ENCODE results near the gene AHDC1. TPM values are rescaled to one million over a fixed set of nuclear protein-coding genes. Genes with fewer than 3 reads are reported as not detected.

Gene AHDC1, protein sequence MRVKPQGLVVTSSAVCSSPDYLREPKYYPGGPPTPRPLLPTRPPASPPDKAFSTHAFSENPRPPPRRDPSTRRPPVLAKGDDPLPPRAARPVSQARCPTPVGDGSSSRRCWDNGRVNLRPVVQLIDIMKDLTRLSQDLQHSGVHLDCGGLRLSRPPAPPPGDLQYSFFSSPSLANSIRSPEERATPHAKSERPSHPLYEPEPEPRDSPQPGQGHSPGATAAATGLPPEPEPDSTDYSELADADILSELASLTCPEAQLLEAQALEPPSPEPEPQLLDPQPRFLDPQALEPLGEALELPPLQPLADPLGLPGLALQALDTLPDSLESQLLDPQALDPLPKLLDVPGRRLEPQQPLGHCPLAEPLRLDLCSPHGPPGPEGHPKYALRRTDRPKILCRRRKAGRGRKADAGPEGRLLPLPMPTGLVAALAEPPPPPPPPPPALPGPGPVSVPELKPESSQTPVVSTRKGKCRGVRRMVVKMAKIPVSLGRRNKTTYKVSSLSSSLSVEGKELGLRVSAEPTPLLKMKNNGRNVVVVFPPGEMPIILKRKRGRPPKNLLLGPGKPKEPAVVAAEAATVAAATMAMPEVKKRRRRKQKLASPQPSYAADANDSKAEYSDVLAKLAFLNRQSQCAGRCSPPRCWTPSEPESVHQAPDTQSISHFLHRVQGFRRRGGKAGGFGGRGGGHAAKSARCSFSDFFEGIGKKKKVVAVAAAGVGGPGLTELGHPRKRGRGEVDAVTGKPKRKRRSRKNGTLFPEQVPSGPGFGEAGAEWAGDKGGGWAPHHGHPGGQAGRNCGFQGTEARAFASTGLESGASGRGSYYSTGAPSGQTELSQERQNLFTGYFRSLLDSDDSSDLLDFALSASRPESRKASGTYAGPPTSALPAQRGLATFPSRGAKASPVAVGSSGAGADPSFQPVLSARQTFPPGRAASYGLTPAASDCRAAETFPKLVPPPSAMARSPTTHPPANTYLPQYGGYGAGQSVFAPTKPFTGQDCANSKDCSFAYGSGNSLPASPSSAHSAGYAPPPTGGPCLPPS (N-terminal part only)
- 3.9 and 7.3 TPM in 2 replicates for total RNA-seq (ENCODE audit: low replicate concordance)

DNA sequence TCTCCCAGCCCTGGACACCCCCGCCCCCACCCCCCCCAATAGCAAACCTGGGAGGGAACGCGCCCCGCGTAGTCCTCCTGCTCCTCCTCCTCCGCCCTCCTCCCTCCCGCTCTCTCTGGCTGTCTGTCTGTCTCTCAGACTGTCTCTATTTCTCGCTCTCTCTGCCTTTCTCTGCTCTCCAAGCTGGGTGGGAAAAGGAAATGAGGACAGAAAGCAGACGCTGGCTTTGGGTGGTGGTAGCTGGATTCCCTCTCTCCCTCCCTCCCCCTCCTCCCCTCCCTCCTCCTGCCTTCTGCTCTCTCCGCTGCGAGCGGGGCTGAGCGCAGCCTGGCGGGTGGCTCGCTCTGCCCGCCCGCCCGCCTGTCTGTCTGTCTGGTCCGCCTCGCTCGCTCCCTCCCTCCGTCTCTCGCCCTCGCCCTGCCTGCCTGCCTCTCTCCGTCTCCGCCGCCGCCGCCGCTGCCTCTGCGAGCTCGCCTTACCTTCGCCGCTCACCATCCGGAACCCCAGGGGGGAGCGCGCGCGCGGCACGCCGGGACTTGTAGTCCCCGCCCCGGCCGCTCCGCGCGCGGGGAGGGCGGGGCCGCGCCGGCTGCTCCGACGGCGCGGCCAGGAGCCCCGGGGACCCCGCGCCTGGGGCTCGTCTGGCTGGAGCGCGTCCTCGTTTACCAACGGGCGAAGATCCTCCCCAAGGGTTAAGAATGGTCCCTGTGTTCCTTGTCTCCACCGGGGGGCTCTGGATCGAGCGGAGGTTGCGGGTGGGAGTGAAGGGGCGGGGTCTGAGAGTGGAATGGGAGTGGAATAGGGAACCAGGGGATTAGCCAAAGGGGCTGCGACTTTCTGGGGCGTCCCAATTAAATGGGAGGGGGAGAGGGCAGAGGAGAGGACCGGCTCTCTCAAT lies at the start of gene AHDC1:
Gene AHDC1, minus strand, starts transcription at position 464 of the 898 bp plus-strand sequence. CDS start 52,029 bp downstream, outside the sequence.

DNA sequence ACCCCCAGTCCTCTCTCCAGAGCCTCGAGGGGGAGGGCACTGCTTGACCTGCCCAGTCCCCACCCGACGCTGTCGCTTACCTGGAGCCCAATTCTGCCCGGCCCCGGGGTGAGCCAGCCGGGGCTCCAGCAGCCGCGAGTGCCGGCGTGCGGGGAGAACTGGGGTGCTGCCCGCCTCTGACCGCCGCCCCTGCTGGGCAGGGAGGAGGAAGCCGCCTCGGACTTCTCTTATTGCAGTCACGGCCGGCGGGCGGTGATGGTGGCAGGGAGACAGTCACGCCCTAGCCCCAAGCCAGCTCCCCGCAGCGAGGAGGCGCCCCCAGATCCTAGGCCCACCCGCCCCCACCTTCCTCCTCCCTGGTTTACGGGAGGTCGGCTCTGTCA lies 31.0 kb upstream of the AHDC1 start, which contains the start of gene FGR:
Gene FGR, minus strand, starts transcription at position 201 of the 383 bp plus-strand sequence. CDS start 11,269 bp downstream, outside the sequence.

DNA sequence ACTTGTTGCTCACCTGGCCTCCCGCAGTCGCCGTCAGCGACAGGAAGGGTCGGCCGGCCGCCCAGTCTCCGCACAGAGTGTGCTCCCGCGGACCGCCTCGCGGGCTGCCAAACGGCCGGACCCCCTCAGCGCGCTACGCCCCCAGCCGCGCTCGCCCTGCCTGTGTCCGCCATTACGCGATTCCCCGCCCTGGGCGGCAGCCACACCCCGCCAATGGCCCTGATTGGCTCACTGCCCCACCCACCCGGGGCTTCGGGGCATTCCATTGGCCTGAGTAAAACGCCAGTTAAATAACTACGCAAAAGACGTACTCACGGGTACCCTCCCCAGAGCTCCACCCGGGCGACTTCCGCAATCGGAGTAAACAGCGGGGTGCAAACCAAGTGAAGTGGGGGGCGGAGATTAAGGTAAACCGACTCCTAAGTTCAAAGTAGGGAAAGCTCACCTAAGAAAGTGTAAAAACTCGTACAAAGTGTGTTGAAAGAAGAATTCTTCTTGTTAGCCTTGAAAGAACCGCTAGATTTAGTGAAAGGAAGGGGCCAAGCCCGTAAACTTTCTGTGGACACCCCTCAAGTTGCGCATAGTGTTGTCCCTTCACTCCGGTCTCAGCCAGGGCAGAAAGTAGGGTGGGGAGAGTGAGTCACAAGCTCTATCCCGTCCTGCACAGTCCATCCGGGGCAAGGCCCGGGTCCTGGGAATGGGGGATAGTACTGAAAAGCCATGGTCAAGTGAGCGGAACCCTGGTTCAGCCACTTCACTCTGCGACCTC lies 113.8 kb downstream of the AHDC1 start, which contains the start of gene WASF2:
Gene WASF2, minus strand, starts transcription at position 195 of the 769 bp plus-strand sequence. CDS start 61,277 bp downstream, outside the sequence.

Other genes with a start within 250 kb of the AHDC1 start
- gene MAP3K6, start 237.2 kb downstream of the AHDC1 start, total RNA-seq (ENCODE audit: low replicate concordance): 10.8 and 16.3 TPM in 2 replicates
- gene FCN3, start 229.3 kb downstream of the AHDC1 start, total RNA-seq (ENCODE audit: low replicate concordance): not detected in 2 replicates
- not detected in 2 replicates for gene CD164L2, start 220.8 kb downstream of the AHDC1 start, total RNA-seq (ENCODE audit: low replicate concordance)
- gene GPR3, start 211.5 kb downstream of the AHDC1 start, total RNA-seq (ENCODE audit: low replicate concordance): under 0.01 and 0.30 TPM in 2 replicates
- 9.5 and 13.8 TPM in 2 replicates for gene WASF2, start 114.0 kb downstream of the AHDC1 start, total RNA-seq (ENCODE audit: low replicate concordance)
- gene FGR, start 31.0 kb upstream of the AHDC1 start, total RNA-seq (ENCODE audit: low replicate concordance): not detected in 2 replicates
- gene IFI6, start 68.0 kb upstream of the AHDC1 start, total RNA-seq (ENCODE audit: low replicate concordance): 70.3 and 90.0 TPM in 2 replicates
- 9.2 and 16.7 TPM in 2 replicates for gene FAM76A, start 121.8 kb upstream of the AHDC1 start, total RNA-seq (ENCODE audit: low replicate concordance)
- 32.4 and 37.4 TPM in 2 replicates for gene STX12, start 169.1 kb upstream of the AHDC1 start, total RNA-seq (ENCODE audit: low replicate concordance)
- gene PPP1R8, start 226.6 kb upstream of the AHDC1 start, total RNA-seq (ENCODE audit: low replicate concordance): 44.0 and 44.3 TPM in 2 replicates

All from smooth muscle cell of the coronary artery (primary cell).